HCT116 (cell line): ENCODE data around the gene ERBB4. TPM values are rescaled to one million over a fixed set of nuclear protein-coding genes. Genes with fewer than 3 reads are reported as not detected.

Experiments used
- ATAC-seq: fragments of 200-7000 bp; cut with Tn5 transposase; 2 replicates; pipeline ENCODE4 v1.9.1; 2020; ENCODE audit warnings: mild to moderate bottlenecking, moderate library complexity
- BruUV-seq: library from RNA; stranded (reverse); fragments of 400-500 nt; replicated peaks from 2 replicates; lab custom pipeline; 2021; lab: Mats Ljungman, UMichigan
- CTCF ChIA-PET: fragments of 300-600 bp; sonication (Branson Sonifier 250); formaldehyde crosslinking; loops from one replicate; lab custom pipeline; 2021; ENCODE audit warnings: antibody characterized with exemption; lab: Charles Lee
- POLR2A ChIA-PET: fragments of 300-600, 350-600 bp; sonication (Branson Sonifier 250); formaldehyde crosslinking; loops from one replicate; lab custom pipeline; 2021; ENCODE audit warnings: antibody characterized with exemption; lab: Charles Lee
- RAD21 ChIA-PET, 2 experiments: fragments of 300-600 bp; sonication (Branson Sonifier 250); formaldehyde crosslinking; loops; one replicate each; lab custom pipeline; 2023; ENCODE audit warnings: low total read pairs in 2 of 2; ENCODE audit not compliant: uncharacterized antibody in 2 of 2, unreplicated experiment in 2 of 2, low non-redundant PET in 1 of 2; lab: Charles Lee
- DNase-seq: peaks from one replicate; pipeline ENCODE4 v3.0.0-alpha.2; 2010; ENCODE audit warnings: low read depth, low spot score
- H2AFZ ChIP-seq: fragments of 200-600 bp; shearing (Covaris generic), sonication (generic); 2 replicates; pipeline ENCODE4 v1.6.1; 2017; ENCODE audit warnings: low read depth, mixed run types, mixed read lengths, antibody characterized with exemption, low read length; ENCODE audit not compliant: poor library complexity, severe bottlenecking
- H3K27ac ChIP-seq: 2 replicates; pipeline ENCODE4 v1.5.1; 2012; ENCODE audit warnings: low read depth, low read length
- H3K27me3 ChIP-seq: fragments of 200-600 bp; sonication (generic); 2 replicates; pipeline ENCODE4 v1.6.1; 2016; ENCODE audit warnings: mixed run types, low read length, mixed read lengths; ENCODE audit not compliant: insufficient read depth
- H3K36me3 ChIP-seq, 2 experiments: fragments of 200-500 bp in 1 of 2; fragments of 200-600 bp in 1 of 2; sonication (Bioruptor generic) in 1 of 2; sonication (generic) in 1 of 2; 2 replicates each; pipeline versions ENCODE4 v1.5.1 to v1.6.1; 2014 to 2016; ENCODE audit warnings: low read length in 2 of 2, inconsistent platforms in 1 of 2, mixed read lengths in 1 of 2, mixed run types in 1 of 2; ENCODE audit not compliant: insufficient read depth in 2 of 2, control insufficient read depth in 1 of 2
- H3K4me1 ChIP-seq, 2 experiments: fragments of 200-600 bp in 1 of 2; sonication (generic) in 1 of 2; 2 replicates each; pipeline versions ENCODE4 v1.5.1 to v1.6.1; 2012 to 2017; ENCODE audit warnings: low read length in 2 of 2, inconsistent platforms in 1 of 2, mild to moderate bottlenecking in 1 of 2, mixed read lengths in 1 of 2, mixed run types in 1 of 2, moderate library complexity in 1 of 2; ENCODE audit not compliant: insufficient read depth in 2 of 2, control insufficient read depth in 1 of 2
- H3K4me2 ChIP-seq: fragments of 200-600 bp; sonication (generic); 2 replicates; pipeline ENCODE4 v1.6.1; 2017; ENCODE audit warnings: mixed run types, low read length, mixed read lengths
- H3K4me3 ChIP-seq, 2 experiments: fragments of 200-600 bp in 1 of 2; sonication (generic) in 1 of 2; replicated peaks in 1 of 2; 2 replicates each; pipeline ENCODE4 v1.5.1; 2011 to 2016; ENCODE audit warnings: low read length in 2 of 2, control low read depth in 1 of 2, low read depth in 1 of 2, mild to moderate bottlenecking in 1 of 2, mixed read lengths in 1 of 2, mixed run types in 1 of 2
- H3K79me2 ChIP-seq: fragments of 200-600 bp; sonication (generic); 2 replicates; pipeline ENCODE4 v1.6.1; 2017; ENCODE audit warnings: mild to moderate bottlenecking, mixed run types, low read length, moderate library complexity, mixed read lengths; ENCODE audit not compliant: insufficient read depth
- H3K9ac ChIP-seq: fragments of 200-600 bp; sonication (generic); 2 replicates; pipeline ENCODE4 v1.6.1; 2016; ENCODE audit warnings: low read length, mixed read lengths
- H3K9me2 ChIP-seq: fragments of 200-600 bp; sonication (generic), shearing (Covaris generic); 2 replicates; pipeline ENCODE4 v1.6.1; 2017; ENCODE audit warnings: mixed run types, mild to moderate bottlenecking, moderate library complexity; ENCODE audit not compliant: insufficient read depth
- H3K9me3 ChIP-seq, 2 experiments: fragments of 200-500 bp in 1 of 2; fragments of 200-600 bp in 1 of 2; sonication (Bioruptor generic) in 1 of 2; sonication (generic) in 1 of 2; 2 replicates each; pipeline ENCODE4 v1.6.1; 2014 to 2017; ENCODE audit warnings: low read length in 2 of 2, mixed read lengths in 2 of 2, inconsistent platforms in 1 of 2, low read depth in 1 of 2, mild to moderate bottlenecking in 1 of 2, mixed run types in 1 of 2, moderate library complexity in 1 of 2; ENCODE audit not compliant: control insufficient read depth in 1 of 2, insufficient read depth in 1 of 2
- H4K20me1 ChIP-seq: fragments of 200-600 bp; sonication (generic), shearing (Covaris generic); 2 replicates; pipeline ENCODE4 v1.6.1; 2017; ENCODE audit warnings: mixed run types, mild to moderate bottlenecking, moderate library complexity; ENCODE audit not compliant: insufficient read depth
- EGR1 ChIP-seq: IDR thresholded peaks from 2 replicates; pipeline ENCODE4 v1.6.1; 2012; ENCODE audit warnings: low read depth
- FOSL1 ChIP-seq: IDR thresholded peaks from 2 replicates; pipeline ENCODE4 v1.6.1; 2012; ENCODE audit warnings: low read depth
- JUND ChIP-seq: IDR thresholded peaks from 2 replicates; pipeline ENCODE4 v1.6.1; 2012
- POLR2A ChIP-seq: IDR thresholded peaks from 2 replicates; pipeline ENCODE4 v1.7.0; 2011; ENCODE audit warnings: borderline replicate concordance; ENCODE audit not compliant: insufficient read depth, insufficient read length; ENCODE audit errors: extremely low read depth
- POLR2AphosphoS5 ChIP-seq: IDR thresholded peaks from 2 replicates; pipeline ENCODE4 v1.6.1; 2011; ENCODE audit warnings: mild to moderate bottlenecking, low read depth, low read length, moderate library complexity
- TCF7L2 ChIP-seq: IDR thresholded peaks from 2 replicates; pipeline ENCODE4 v1.7.0; 2011; ENCODE audit warnings: borderline replicate concordance, inconsistent platforms; ENCODE audit not compliant: insufficient read depth, insufficient read length; ENCODE audit errors: extremely low read depth
- YY1 ChIP-seq: IDR thresholded peaks from 2 replicates; pipeline ENCODE4 v1.6.1; 2011; ENCODE audit warnings: low read length, low read depth, moderate library complexity, mild to moderate bottlenecking; ENCODE audit not compliant: insufficient replicate concordance; ENCODE audit errors: extremely low read depth
- ZFX ChIP-seq: fragments of 450-650 bp; IDR thresholded peaks from 2 replicates; pipeline ENCODE4 v1.6.1; 2017
- ZNF274 ChIP-seq: fragments of 200-500 bp; sonication (Bioruptor generic); IDR thresholded peaks from 2 replicates; pipeline ENCODE4 v1.6.1; 2014; ENCODE audit warnings: mild to moderate bottlenecking, low read depth, low read length, inconsistent platforms
- intact Hi-C: fragments of 100-400 bp; cut with micrococcal nuclease; formaldehyde crosslinking; loops from 2 replicates; pipeline ENCODE4 v1.10.0; 2022
- total RNA-seq: library from RNA; stranded (reverse); gene quantifications from one replicate; pipeline ENCODE4 v1.2.1, GENCODE V29; 2021; ENCODE audit not compliant: unreplicated experiment
- TF ChIP-seq, protein P1 (sequence below), 3 experiments: fragments of 200-600 bp in 1 of 3; sonication (generic) in 1 of 3; IDR thresholded peaks in 2 of 3; conservative IDR thresholded peaks in 1 of 3; 2 replicates each; pipeline ENCODE4 v1.5.1; 2012 to 2017; ENCODE audit warnings: low read depth in 2 of 3, low read length in 2 of 3, antibody characterized with exemption in 1 of 3, borderline replicate concordance in 1 of 3, control low read depth in 1 of 3, mild to moderate bottlenecking in 1 of 3, mixed read lengths in 1 of 3, mixed run types in 1 of 3, moderate library complexity in 1 of 3; ENCODE audit not compliant: insufficient read depth in 1 of 3
- TF ChIP-seq, protein P2 (sequence below): IDR thresholded peaks from 2 replicates; pipeline ENCODE4 v1.6.1; 2011; ENCODE audit warnings: mild to moderate bottlenecking, low read length, moderate library complexity; ENCODE audit not compliant: insufficient replicate concordance; ENCODE audit errors: extremely low read depth
- TF ChIP-seq, protein P3 (sequence below): IDR thresholded peaks from 2 replicates; pipeline ENCODE4 v1.6.1; 2012

ERBB4 gene
- total RNA-seq, 1 experiment from 2014 or later: 0.10 TPM

DNA sequence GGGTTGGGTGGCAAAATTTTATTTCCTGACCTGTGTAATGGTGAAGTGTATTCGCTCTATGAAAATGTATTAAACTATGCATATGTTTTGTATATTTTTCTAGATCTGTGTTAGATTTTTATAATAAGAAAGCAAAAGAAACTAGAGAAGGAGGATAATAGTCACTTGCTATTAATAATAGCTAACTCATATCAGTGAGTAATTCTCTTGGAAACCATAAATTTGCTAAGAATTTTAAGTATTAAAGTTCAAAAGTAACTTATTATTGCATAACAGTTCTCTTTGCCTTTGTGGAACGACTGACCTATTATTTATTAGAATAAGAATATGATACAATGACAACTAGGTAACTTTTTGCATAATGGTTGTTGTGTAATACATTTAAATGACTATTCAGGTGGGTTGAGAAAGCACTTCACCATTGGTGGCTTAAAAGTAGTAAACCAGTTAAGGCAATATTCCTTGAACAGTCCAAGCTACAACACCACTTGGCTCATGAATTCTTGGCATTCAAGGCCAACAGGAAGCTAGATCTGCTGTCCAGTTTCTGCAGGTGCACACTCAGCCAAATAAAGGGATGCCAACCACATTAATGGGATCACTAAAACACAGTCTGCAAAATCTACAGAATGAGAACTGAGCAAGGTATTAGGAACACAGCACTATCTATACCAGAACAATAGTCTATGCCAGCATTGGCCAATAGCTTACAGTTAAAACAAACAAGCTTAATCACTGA, 1060.9 kb downstream of the ERBB4 start:
- H3K79me2 ChIP-seq: no peaks in the 10 kb centered on the region
- no peaks in the 10 kb centered on the region for H3K9me2 ChIP-seq
- no peak overlapping the region for H3K9ac ChIP-seq
- POLR2A ChIA-PET: no interaction called here
- intact Hi-C loops: no loop called here
- no peaks in the 10 kb centered on the region for H3K9me3 ChIP-seq
- BruUV-seq: no TSS peak
- no peaks in the 10 kb centered on the region for H3K36me3 ChIP-seq
- ATAC-seq: no peak
- RAD21 ChIA-PET: no interaction called here
- H3K4me3 ChIP-seq: no peak overlapping the region
- no peaks in the 10 kb centered on the region for H4K20me1 ChIP-seq
- DNase-seq: no peak
- H3K4me1 ChIP-seq: no peaks in the 10 kb centered on the region
- no peak overlapping the region for H2AFZ ChIP-seq
- H3K27ac ChIP-seq: no peak overlapping the region
- TF ChIP-seq JUND (no peak), EGR1 (no peak), TCF7L2 (no peak), POLR2A (no peak)
- TF ChIP-seq, protein P1, sequence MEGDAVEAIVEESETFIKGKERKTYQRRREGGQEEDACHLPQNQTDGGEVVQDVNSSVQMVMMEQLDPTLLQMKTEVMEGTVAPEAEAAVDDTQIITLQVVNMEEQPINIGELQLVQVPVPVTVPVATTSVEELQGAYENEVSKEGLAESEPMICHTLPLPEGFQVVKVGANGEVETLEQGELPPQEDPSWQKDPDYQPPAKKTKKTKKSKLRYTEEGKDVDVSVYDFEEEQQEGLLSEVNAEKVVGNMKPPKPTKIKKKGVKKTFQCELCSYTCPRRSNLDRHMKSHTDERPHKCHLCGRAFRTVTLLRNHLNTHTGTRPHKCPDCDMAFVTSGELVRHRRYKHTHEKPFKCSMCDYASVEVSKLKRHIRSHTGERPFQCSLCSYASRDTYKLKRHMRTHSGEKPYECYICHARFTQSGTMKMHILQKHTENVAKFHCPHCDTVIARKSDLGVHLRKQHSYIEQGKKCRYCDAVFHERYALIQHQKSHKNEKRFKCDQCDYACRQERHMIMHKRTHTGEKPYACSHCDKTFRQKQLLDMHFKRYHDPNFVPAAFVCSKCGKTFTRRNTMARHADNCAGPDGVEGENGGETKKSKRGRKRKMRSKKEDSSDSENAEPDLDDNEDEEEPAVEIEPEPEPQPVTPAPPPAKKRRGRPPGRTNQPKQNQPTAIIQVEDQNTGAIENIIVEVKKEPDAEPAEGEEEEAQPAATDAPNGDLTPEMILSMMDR (IDR thresholded peaks at IDR 0.05 in 2 of 3, conservative IDR thresholded peaks at IDR 0.05 in 1 of 3; ENCODE audit: borderline replicate concordance in 1 of 3, insufficient read depth in 1 of 3, low read depth in 2 of 3, low read length in 2 of 3): no peak
- H3K4me2 ChIP-seq: no peak overlapping the region
- H3K27me3 ChIP-seq: no peaks in the 10 kb centered on the region
- CTCF ChIA-PET: no interaction called here

DNA sequence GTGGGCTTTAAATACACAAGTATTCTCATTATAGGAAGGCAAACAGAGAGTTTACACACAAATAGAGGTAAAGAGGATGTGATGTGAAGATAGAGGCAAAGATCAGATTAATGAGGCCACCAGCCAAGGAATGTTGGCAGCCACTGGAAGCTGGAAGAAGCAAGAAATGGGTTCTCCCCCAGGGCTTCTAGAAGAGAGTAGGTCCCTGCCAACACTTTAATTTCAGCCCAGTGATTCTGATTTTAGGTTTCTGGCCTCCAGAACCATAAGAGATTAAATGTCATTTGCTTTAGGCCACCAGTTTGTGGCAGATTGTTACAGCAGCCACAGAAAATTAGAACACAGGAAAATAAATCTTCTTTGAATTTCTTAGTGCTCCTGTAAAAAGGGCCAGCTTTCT, 1065.5 kb downstream of the ERBB4 start:
- no peak overlapping the region for H3K4me3 ChIP-seq
- no peak overlapping the region for H3K27ac ChIP-seq
- ChIA-PET RAD21 (no interaction called here), POLR2A (no interaction called here), CTCF (no interaction called here)
- H3K36me3 ChIP-seq: no peaks in the 10 kb centered on the region
- no peaks in the 10 kb centered on the region for H4K20me1 ChIP-seq
- DNase-seq: no peak
- H3K4me1 ChIP-seq: no peaks in the 10 kb centered on the region
- intact Hi-C loops: no loop called here
- H3K9me2 ChIP-seq: no peaks in the 10 kb centered on the region
- H3K27me3 ChIP-seq: no peaks in the 10 kb centered on the region
- no peak for TF ChIP-seq YY1
- TF ChIP-seq JUND: no peak
- TF ChIP-seq, protein P2, sequence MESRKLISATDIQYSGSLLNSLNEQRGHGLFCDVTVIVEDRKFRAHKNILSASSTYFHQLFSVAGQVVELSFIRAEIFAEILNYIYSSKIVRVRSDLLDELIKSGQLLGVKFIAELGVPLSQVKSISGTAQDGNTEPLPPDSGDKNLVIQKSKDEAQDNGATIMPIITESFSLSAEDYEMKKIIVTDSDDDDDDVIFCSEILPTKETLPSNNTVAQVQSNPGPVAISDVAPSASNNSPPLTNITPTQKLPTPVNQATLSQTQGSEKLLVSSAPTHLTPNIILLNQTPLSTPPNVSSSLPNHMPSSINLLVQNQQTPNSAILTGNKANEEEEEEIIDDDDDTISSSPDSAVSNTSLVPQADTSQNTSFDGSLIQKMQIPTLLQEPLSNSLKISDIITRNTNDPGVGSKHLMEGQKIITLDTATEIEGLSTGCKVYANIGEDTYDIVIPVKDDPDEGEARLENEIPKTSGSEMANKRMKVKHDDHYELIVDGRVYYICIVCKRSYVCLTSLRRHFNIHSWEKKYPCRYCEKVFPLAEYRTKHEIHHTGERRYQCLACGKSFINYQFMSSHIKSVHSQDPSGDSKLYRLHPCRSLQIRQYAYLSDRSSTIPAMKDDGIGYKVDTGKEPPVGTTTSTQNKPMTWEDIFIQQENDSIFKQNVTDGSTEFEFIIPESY: no peak
- no peak for TF ChIP-seq FOSL1
- no peak for TF ChIP-seq TCF7L2
- TF ChIP-seq ZNF274: no peak
- TF ChIP-seq, protein P3, sequence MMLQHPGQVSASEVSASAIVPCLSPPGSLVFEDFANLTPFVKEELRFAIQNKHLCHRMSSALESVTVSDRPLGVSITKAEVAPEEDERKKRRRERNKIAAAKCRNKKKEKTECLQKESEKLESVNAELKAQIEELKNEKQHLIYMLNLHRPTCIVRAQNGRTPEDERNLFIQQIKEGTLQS: no peak
- TF ChIP-seq POLR2AphosphoS5: no peak
- no peak for TF ChIP-seq ZFX
- TF ChIP-seq EGR1: no peak
- no peak for ATAC-seq
- no peak overlapping the region for H3K9ac ChIP-seq
- no peaks in the 10 kb centered on the region for H3K79me2 ChIP-seq
- H3K9me3 ChIP-seq: no peaks in the 10 kb centered on the region
- no peak overlapping the region for H2AFZ ChIP-seq
- no TSS peak for BruUV-seq
- H3K4me2 ChIP-seq: no peak overlapping the region
